ENCODE results near the gene SETMAR.
"Not testable (repeated sequence)": the region's sequence is repeated elsewhere in the genome, so short reads cannot be mapped to it uniquely, and the experiment has no call there.

The SETMAR gene

GRCh38 chr3:4314688-4315087 is 11.5 kb downstream of the SETMAR start:
- DNase-seq, result no peak

DNA sequence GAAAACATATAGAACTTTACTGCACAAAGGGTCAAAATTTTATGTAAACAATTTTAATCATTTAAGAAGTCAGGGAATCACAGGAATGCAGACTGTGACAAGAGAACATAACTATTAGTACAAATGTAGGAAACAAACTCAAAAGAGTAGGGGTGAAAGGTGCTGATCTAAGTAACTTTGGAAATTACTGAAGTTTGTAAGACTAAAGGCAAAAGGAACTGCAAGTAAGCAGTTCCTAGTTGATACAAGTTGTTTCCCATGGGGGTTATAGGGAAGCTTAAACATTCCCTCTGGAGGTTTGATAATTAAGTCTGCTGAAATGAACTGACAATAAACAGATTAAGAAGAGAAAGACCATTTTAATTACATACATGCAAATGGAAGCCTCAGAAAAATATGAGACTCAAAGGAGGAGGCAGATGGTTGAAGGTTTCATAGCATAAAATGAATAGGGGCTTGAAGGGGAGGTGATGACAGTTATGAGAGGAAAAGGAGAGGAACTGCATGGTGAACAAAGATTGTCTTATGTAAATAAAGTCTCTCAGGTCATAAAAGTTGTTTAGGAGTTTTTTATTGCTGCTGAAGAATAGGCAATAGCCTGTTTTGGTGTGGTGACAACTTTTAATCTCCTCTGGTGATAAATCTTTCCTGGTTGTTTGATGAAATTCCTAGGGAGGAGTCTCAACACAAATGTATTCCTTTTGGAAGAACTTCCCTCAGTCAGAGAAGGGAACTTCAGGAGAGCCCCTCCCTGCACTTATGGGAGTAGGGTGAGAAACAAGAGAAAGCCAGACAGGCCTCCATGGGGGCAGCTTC is 17.1 kb downstream of the SETMAR start:
- no peak for DNase-seq

GRCh38 chr3:4321732-4322131 is 18.6 kb downstream of the SETMAR start:
- no peak for DNase-seq

GRCh38 chr3:4322635-4323034 is 19.5 kb downstream of the SETMAR start:
- no peak for DNase-seq

- no peak for DNase-seq
These were observed 20.3 kb downstream of the SETMAR start for GRCh38 chr3:4323246-4324027.

- no peak for DNase-seq
These were observed 23.7 kb downstream of the SETMAR start for GRCh38 chr3:4326868-4327267.

DNA sequence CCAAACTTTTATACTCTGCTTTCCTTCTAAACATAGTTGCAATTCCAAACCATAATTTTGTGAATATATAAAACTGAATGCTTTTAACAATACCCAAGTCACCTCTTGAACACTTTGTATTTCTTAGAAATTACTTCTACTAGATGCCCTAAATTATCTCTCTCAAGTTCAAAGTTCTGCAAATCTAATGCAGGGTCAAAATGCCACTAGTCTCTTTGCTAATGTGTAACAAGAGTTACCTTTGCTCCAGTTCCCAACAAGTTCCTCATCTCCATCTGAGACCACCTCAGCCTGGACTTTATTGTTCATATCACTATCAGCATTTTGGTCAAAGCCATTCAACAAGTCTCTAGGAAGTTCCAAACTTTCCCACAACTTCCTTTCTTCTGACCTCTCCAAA is 26.6 kb downstream of the SETMAR start:
- DNase-seq, result not testable (repeated sequence)

DNA sequence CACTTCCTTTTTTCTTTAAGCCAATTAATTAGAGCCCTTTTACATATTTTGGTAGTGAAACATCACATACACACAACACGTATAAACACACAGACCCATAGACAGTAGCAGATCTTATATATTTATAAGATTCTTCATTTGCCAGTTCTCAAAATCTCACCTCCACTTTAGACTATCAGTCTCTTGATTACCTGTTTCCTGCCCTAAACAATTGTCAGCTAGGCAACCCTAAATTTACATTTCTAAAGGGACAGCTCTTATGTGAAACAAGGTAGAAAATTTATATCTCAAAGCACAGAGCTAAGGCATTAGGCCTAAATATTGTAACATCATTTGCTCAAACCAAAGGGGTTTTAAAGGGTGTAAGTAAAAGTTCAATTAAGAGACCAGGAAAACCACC is 28.9 kb downstream of the SETMAR start:
- DNase-seq, result no peak

- no peak for DNase-seq
These were observed 29.4 kb downstream of the SETMAR start for GRCh38 chr3:4332574-4332973.

GRCh38 chr3:4332991-4333390 is 29.8 kb downstream of the SETMAR start:
- no peak for DNase-seq

DNA sequence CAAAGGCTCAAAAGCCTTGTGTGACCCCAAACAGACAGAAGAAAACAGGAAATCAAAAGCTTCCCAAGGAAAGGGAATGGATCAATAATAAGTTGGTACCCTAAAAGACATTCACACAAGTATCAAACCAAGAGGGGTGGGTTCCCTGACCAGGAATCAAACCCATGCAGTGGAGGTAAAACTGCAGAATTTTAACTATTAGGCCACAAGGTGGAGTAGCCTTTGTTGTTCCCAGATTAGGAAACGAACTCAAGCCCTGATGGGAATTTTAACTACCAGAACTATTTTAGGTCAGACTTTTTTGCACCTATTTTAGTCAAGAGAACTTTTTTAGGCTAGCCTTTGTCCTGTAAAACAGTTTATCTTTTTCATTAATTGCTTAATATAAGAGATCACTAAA is 31.4 kb downstream of the SETMAR start:
- no peak for DNase-seq

GRCh38 chr3:4335840-4336562 is 32.8 kb downstream of the SETMAR start:
- no peak for DNase-seq

- DNase-seq, result no peak
These were observed 33.8 kb downstream of the SETMAR start for GRCh38 chr3:4336850-4337546.

GRCh38 chr3:4338751-4339150 is 35.6 kb downstream of the SETMAR start:
- DNase-seq, result no peak

- no peak for DNase-seq
These were observed 36.9 kb downstream of the SETMAR start for GRCh38 chr3:4340077-4340410.

GRCh38 chr3:4340411-4341335 is 37.5 kb downstream of the SETMAR start:
- DNase-seq, result no peak

DNA sequence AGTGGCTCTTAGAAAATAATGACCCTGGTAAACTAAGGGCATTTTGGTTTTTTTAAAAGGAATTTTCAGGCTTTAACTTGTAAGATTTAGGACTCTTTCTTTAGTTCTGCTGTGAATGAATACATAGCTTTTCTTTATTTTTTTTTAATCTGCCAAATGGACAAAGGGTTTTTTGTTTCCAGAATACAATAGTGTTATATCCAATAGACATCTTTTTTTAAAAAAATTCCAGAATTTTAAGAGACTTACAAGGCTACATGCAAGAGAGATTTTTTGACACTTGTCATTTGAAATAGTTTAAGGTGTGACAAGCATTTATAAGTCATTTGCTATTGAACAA is 38.1 kb downstream of the SETMAR start:
- no peak for DNase-seq

DNA sequence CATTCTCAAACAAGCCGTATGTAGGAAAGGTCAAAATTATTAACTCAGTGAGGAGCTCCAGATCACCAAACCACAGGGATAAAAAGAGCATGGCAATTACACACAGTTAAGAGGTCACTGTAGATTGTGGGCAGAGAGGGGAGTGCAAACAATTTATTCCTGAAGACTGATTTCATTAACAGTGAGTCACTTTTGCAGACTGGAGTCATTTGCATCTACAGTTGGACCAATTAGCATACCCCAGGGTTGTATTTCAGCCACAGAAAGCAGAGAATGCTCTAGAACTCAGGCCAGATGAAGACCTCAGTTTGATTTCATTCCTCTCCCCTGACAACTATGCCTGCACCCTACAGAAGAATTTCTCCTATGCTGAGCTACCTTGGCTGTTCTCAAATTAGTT is 40.1 kb downstream of the SETMAR start:
- no peak for DNase-seq

GRCh38 chr3:4350789-4351163 is 47.6 kb downstream of the SETMAR start:
- DNase-seq, result no peak

- no peak for DNase-seq
These were observed 48.1 kb downstream of the SETMAR start for GRCh38 chr3:4351164-4351855.

- no peak for DNase-seq
These were observed 48.7 kb downstream of the SETMAR start for GRCh38 chr3:4351872-4352271.
